ENCODE data around the gene STAT1.

The STAT1 gene

GRCh38 chr2:191043438-191043837 is 29.5 kb upstream of the STAT1 start:
- DNase-seq (ENCODE audit: low read depth), result no peak
- no peak overlapping the region for H3K4me3 ChIP-seq (ENCODE audit: low read depth, low read length)
- TF ChIP-seq CTCF (IDR thresholded peaks at IDR 0.05; ENCODE audit: insufficient read depth, low read depth, low read length, missing control alignments), result no peak

GRCh38 chr2:191041418-191042161 is 27.6 kb upstream of the STAT1 start:
- TF ChIP-seq CTCF (IDR thresholded peaks at IDR 0.05; ENCODE audit: insufficient read depth, low read depth, low read length, missing control alignments), result no peak
- H3K4me3 ChIP-seq (ENCODE audit: low read depth, low read length), result no peak overlapping the region
- DNase-seq (ENCODE audit: low read depth), result no peak

GRCh38 chr2:191039616-191040015 is 25.6 kb upstream of the STAT1 start:
- DNase-seq (ENCODE audit: low read depth), result no peak
- no peak overlapping the region for H3K4me3 ChIP-seq (ENCODE audit: low read depth, low read length)
- no peak for TF ChIP-seq CTCF (IDR thresholded peaks at IDR 0.05; ENCODE audit: insufficient read depth, low read depth, low read length, missing control alignments)

GRCh38 chr2:191038741-191039140 is 24.8 kb upstream of the STAT1 start:
- no peak overlapping the region for H3K4me3 ChIP-seq (ENCODE audit: low read depth, low read length)
- DNase-seq (ENCODE audit: low read depth), result no peak
- no peak for TF ChIP-seq CTCF (IDR thresholded peaks at IDR 0.05; ENCODE audit: insufficient read depth, low read depth, low read length, missing control alignments)

- DNase-seq (ENCODE audit: low read depth), result peak; percentile 73
- H3K4me3 ChIP-seq (ENCODE audit: low read depth, low read length), result no peak overlapping the region
Measured at GRCh38 chr2:191038241-191038725, 24.3 kb upstream of the STAT1 start.

GRCh38 chr2:191037351-191037750 is 23.4 kb upstream of the STAT1 start:
- no peak overlapping the region for H3K4me3 ChIP-seq (ENCODE audit: low read depth, low read length)
- TF ChIP-seq CTCF (IDR thresholded peaks at IDR 0.05; ENCODE audit: insufficient read depth, low read depth, low read length, missing control alignments), result no peak
- no peak for DNase-seq (ENCODE audit: low read depth)

More at GRCh38 chr2:191038241-191038725, 24.3 kb upstream of the STAT1 start:
- TF ChIP-seq CTCF (IDR thresholded peaks at IDR 0.05; ENCODE audit: insufficient read depth, low read depth, low read length, missing control alignments), result no peak

- no peak overlapping the region for H3K4me3 ChIP-seq (ENCODE audit: low read depth, low read length)
- DNase-seq (ENCODE audit: low read depth), result no peak
- TF ChIP-seq CTCF (IDR thresholded peaks at IDR 0.05; ENCODE audit: insufficient read depth, low read depth, low read length, missing control alignments), result no peak
Measured at GRCh38 chr2:191036363-191036762, 22.4 kb upstream of the STAT1 start.
